ENCODE data around the gene GFM1.

The GFM1 gene

GRCh38 chr3:158678687-158679086 lies 34.4 kb downstream of the GFM1 start:
- no peak for TF ChIP-seq CTCF (IDR thresholded peaks at IDR 0.05)

DNA sequence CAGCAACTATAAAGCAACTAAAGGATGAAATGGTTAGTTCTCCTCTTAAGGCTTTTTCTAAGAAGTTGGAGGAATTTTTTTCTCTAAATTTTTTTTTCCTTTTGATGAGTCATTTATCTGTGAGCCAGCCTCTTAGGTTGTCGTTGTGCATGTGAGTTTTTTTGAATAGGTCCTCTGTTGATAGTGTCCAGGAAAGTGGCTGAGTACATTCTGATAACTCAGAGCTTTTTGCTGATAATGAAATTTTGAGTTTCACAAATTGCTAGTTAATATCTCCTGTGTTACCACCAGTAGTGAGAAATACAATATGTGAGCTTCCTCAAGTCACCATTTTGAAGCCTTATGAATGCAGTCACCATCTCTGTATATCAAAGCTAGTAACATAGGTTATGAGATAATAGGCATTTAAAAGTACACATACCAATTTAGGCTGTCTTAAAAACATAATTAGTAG lies 35.2 kb downstream of the GFM1 start:
- TF ChIP-seq CTCF (IDR thresholded peaks at IDR 0.05), result no peak

- no peak for TF ChIP-seq CTCF (IDR thresholded peaks at IDR 0.05)
These were observed 36.5 kb downstream of the GFM1 start for GRCh38 chr3:158680861-158681260.

- TF ChIP-seq CTCF (IDR thresholded peaks at IDR 0.05), result no peak
These were observed 39.1 kb downstream of the GFM1 start for GRCh38 chr3:158683230-158683962.

GRCh38 chr3:158685159-158685558 lies 40.8 kb downstream of the GFM1 start:
- no peak for TF ChIP-seq CTCF (IDR thresholded peaks at IDR 0.05)

- TF ChIP-seq CTCF (IDR thresholded peaks at IDR 0.05), result no peak
These were observed 52.3 kb downstream of the GFM1 start for GRCh38 chr3:158696618-158697017.

DNA sequence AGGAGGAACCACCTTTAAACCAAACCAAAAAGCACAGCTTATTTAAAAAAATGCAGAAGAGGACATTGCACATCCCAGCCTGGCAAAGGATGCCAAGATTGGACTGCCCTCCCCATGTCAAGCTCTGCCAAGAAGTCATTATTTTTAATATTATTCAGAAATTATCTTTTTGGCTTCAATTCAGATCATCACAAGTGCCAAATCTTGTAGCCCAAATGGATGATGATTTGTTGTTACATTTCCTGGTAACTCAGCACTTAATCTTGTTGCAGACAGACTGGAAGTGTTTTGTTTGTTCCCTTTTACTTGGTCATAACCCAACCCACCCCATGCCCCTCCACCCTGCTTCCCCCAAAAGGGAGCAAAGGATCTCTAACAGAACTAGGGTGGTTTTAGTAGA lies 56.2 kb downstream of the GFM1 start:
- TF ChIP-seq CTCF (IDR thresholded peaks at IDR 0.05), result no peak

Measured in LNCAP (cell line).